Neural crest cell (in vitro differentiated cells): Measurements from ENCODE around the gene TEX38. TPM values are rescaled to one million over a fixed set of nuclear protein-coding genes. Genes with fewer than 3 reads are reported as not detected.

Source experiments
- DNase-seq: peaks from one replicate; pipeline ENCODE4 v3.0.0; 2021; ENCODE audit warnings: low read depth, mixed read lengths, low spot score
- H3K27ac Mint-ChIP-seq: one replicate; pipeline ENCODE4 v1.8.0; 2021; ENCODE audit warnings: mild to moderate bottlenecking, mixed read lengths; ENCODE audit not compliant: unreplicated experiment
- H3K27me3 Mint-ChIP-seq: 2 replicates; pipeline ENCODE4 v1.8.0; 2021; ENCODE audit warnings: low read depth, mild to moderate bottlenecking, mixed read lengths
- H3K36me3 Mint-ChIP-seq: 2 replicates; pipeline ENCODE4 v1.8.0; 2021; ENCODE audit warnings: low read depth, mild to moderate bottlenecking, mixed read lengths
- H3K4me1 Mint-ChIP-seq: 2 replicates; pipeline ENCODE4 v1.8.0; 2021; ENCODE audit warnings: mixed read lengths
- H3K4me3 Mint-ChIP-seq: one replicate; pipeline ENCODE4 v1.8.0; 2021; ENCODE audit warnings: mild to moderate bottlenecking, mixed read lengths
- H3K9me3 Mint-ChIP-seq: 2 replicates; pipeline ENCODE4 v1.8.0; 2021; ENCODE audit warnings: mixed read lengths
- CTCF ChIP-seq: fragments of 200-600 bp; sonication (generic); conservative IDR thresholded peaks from 2 replicates; pipeline ENCODE4 v1.5.0; 2021; ENCODE audit warnings: antibody characterized with exemption, mild to moderate bottlenecking
- total RNA-seq: library from RNA; stranded (reverse); gene quantifications from 2 replicates; pipeline ENCODE4 v1.2.1, GENCODE V29; 2021

The TEX38 gene
- total RNA-seq, 1 donor from 2014 or later, result 0.26 TPM

- no peaks in the 10 kb centered on the region for H3K27me3 Mint-ChIP-seq
- no peaks in the 10 kb centered on the region for H3K4me1 Mint-ChIP-seq
- no peak for TF ChIP-seq CTCF
- no peaks in the 10 kb centered on the region for H3K9me3 Mint-ChIP-seq
- no peak overlapping the region for H3K4me3 Mint-ChIP-seq
- peaks cover 3% of the 10 kb centered on the region for H3K36me3 Mint-ChIP-seq
- no peak overlapping the region for H3K27ac Mint-ChIP-seq
- DNase-seq, result no peak
These were observed 36.4 kb upstream of the TEX38 start for GRCh38 chr1:46635205-46635604.

GRCh38 chr1:46637444-46638083, 34.1 kb upstream of the TEX38 start:
- TF ChIP-seq CTCF, result no peak
- Mint-ChIP-seq H3K9me3 (no peaks in the 10 kb centered on the region), H3K36me3 (peaks cover 8% of the 10 kb centered on the region)

GRCh38 chr1:46638921-46639320, 32.7 kb upstream of the TEX38 start:
- no peaks in the 10 kb centered on the region for H3K4me1 Mint-ChIP-seq
- H3K36me3 Mint-ChIP-seq, result peaks cover 8% of the 10 kb centered on the region
- DNase-seq, result no peak
- H3K4me3 Mint-ChIP-seq, result no peak overlapping the region
- no peak overlapping the region for H3K27ac Mint-ChIP-seq
- no peak for TF ChIP-seq CTCF
- no peaks in the 10 kb centered on the region for H3K27me3 Mint-ChIP-seq
- no peaks in the 10 kb centered on the region for H3K9me3 Mint-ChIP-seq

More at GRCh38 chr1:46637444-46638083, 34.1 kb upstream of the TEX38 start:
- no peaks in the 10 kb centered on the region for H3K4me1 Mint-ChIP-seq
- no peak for DNase-seq
- H3K4me3 Mint-ChIP-seq, result no peak overlapping the region
- no peak overlapping the region for H3K27ac Mint-ChIP-seq
- no peaks in the 10 kb centered on the region for H3K27me3 Mint-ChIP-seq

GRCh38 chr1:46639547-46639946, 32.1 kb upstream of the TEX38 start:
- H3K36me3 Mint-ChIP-seq, result peaks cover 8% of the 10 kb centered on the region
- no peak for TF ChIP-seq CTCF
- no peak for DNase-seq
- no peak overlapping the region for H3K27ac Mint-ChIP-seq
- H3K27me3 Mint-ChIP-seq, result no peaks in the 10 kb centered on the region
- no peak overlapping the region for H3K4me3 Mint-ChIP-seq
- no peaks in the 10 kb centered on the region for H3K4me1 Mint-ChIP-seq
- H3K9me3 Mint-ChIP-seq, result no peaks in the 10 kb centered on the region

GRCh38 chr1:46642115-46642680, 29.5 kb upstream of the TEX38 start:
- Mint-ChIP-seq H3K4me1 (no peaks in the 10 kb centered on the region), H3K9me3 (no peaks in the 10 kb centered on the region), H3K27ac (no peak overlapping the region), H3K36me3 (peaks cover 13% of the 10 kb centered on the region), H3K27me3 (no peaks in the 10 kb centered on the region), H3K4me3 (no peak overlapping the region)
- no peak for DNase-seq
- no peak for TF ChIP-seq CTCF
